Stimulated activated CD8-positive, alpha-beta memory T cell treated with anti-CD3 and anti-CD28 coated beads, Interleukin-7, amount 100 ng/mL, for 4 hours (primary cell): Measurements from ENCODE around the gene COL26A1.
A peak's percentile ranks its signal among the peaks of the same experiment; 100 is the strongest.

Source experiments
- DNase-seq, 2 donors: peaks; one replicate each; pipeline ENCODE4 v3.0.0-alpha.2; 2020; ENCODE audit warnings: low read depth in 2 of 2

Gene COL26A1

DNA sequence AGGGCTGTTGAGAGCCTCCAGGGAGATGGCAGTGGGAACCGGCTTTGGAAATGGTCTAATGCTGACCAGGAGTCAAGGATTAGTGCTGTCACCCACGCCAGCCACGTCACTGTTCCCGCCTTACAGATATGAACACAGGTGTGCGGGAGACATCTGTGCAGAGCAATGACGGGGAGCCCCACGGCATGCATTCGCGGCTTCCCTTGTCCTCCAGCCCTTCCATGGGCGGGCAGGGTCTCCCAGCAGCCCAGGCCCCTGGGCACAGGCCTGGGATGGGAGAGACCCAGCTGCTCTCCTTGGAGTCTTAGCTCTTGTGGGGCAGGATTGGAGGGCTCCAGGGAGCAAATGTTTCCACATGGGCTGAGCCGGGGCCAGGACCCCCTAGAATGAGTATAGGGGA is 172.2 kb downstream of the COL26A1 start:
- no peak for DNase-seq

DNA sequence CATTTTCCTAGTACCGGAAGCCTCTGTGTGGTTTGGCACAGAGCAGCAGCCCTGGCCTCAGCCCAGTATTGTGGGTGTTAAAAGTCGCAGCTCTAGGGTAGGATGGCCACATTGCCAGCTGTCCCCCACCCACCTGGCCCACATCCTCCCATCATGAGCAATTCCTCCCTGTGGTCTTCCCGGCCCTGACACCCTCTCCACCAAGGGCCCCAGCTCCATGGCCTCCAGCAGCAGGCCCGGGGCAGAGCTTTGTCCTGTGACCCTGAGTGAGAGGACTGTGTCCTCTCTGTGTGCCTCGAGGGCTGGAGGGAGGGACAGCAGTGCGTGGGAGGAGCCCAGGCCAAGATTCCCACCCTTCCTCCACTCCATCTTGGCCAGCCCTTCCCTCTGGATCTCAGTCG is 172.7 kb downstream of the COL26A1 start:
- no peak for DNase-seq

GRCh38 chr7:101536232-101536631 is 173.6 kb downstream of the COL26A1 start:
- no peak for DNase-seq

DNA sequence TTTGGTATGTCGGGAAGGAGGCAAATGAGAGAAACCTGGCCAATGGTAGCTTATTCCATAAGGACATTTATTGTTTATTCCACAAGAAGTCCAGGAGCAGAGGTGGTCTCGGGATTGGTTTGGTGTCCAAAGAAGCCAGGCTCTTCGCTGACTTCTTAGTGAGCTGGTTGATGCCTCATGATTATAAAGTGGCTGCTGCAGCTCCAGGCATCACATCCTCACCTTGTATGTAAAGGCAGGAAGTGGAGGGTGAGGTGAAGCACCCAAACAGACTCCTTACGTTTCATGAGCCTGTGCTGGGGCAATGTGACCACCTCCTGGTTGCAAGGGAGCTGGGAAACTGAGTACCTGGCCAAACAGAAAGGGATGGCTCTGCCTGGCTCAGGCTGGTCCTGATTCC is 174.0 kb downstream of the COL26A1 start:
- DNase-seq = no peak

GRCh38 chr7:101537205-101537604 is 174.5 kb downstream of the COL26A1 start:
- DNase-seq = no peak

DNA sequence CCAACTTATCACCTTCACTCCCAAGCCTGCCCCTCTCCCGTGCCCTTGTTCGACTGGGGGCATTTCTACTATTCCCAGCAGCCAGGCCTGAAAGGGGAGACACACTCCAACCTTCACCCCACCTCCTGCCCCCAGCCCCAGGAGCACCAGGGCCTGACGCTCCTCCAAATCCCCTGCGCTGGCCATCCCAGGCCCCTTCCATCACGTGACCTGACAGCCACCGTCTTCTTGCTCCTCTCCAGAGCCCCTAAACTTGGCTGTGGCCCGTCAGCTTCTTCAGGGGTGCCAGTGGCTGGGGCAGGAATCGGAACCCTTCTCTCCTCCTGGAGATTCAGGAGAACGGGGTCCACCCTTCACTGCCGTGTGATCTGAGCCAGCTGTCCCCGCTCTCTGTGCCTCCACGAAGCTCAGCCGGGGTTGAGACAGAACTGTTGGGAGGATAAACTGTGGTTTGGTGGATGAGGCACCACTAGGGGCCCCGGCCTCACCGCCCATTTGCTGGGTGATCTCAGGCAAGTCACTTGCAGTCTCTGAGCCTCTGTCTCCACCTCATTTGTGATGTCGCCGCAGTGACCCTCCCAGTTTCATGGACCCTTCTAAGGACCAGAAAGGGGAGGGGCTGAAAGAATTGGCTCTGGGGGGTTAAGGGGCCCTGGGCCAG is 175.4 kb downstream of the COL26A1 start:
- no peak for DNase-seq

- DNase-seq = peak; percentile 8 to 19
Observed at GRCh38 chr7:101538596-101539459, 176.2 kb downstream of the COL26A1 start.

GRCh38 chr7:101539784-101540183 is 177.1 kb downstream of the COL26A1 start:
- DNase-seq = no peak

GRCh38 chr7:101542527-101543241 is 180.0 kb downstream of the COL26A1 start:
- peak; percentile 40 to 55 for DNase-seq

DNA sequence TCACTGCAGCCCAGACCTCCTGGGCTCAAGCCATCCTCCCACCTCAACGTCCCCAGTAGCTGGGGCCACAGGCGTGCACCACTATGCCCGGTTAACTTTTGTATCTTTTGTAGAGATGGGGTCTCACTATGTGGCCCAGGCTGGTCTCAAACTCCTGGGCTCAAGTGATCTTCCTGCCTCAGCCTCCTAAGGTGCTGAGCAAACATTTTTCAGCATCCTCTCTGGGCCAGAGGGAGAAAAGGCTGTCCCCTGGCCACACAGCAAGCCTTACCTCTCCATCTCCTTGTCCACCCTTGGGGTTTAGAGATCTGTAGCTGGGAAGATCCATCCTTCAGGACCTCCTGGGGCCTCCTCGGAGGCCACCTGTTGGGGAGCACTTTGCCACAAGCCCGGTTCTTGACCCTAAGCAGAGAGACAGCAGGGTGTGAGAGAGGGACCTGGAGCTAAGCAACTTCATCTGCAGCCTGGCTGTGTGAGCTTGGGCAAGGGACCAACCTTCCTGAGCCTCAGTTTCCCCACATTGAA is 180.6 kb downstream of the COL26A1 start:
- no peak for DNase-seq

DNA sequence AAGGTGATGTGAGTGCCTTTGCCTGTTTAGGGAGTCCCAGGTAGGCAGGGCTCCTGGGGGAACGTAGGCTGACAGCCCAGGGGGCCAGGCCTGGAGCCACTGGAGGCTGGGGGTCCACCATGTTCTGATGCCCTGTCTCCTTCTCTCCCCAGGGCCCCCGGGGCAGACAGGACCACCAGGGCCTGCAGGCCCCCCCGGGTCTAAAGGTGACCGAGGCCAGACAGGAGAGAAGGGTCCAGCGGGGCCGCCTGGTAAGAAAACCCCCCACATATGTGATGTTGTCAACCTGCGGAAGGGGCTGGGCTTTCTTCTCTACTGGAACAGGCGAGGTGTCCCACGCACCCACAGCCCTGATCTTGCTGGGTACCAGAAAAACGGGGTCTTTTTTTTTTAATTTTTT is 181.2 kb downstream of the COL26A1 start:
- no peak for DNase-seq

DNA sequence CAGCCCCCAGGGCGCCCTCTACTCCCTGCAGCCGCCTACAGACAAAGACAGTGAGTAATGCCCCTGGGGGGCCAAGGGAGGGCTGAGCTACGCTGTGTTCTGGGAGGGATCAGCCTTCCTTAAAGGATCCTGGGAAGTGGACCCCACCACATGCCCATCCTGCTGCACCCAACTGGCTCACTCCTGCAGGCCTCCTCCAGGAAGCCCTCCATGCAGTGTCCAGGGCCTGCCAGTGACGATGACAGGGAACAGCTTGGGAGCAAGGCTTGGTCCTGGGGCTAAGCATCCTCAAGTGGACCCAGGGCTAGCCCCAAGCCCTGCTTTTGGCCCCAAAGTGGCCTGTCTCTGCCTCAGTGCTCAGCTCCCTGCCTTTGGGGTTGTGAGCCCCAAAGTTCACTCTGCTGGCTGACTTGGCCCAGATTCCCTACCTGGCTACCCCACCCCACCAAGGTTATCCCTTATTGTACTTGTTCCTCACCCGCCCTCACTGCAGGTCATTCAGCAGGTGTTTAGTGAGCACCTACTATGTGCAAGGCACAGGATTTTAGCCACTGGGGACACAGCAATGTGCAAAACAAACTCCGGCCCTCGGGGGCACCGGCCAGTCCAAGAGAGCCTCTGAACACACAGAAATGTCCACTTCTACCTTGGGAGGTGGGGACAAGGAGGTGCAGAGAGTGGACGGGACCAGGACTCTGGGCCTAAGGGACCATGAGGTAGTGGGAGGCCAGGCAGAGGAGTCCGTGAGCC is 182.9 kb downstream of the COL26A1 start:
- DNase-seq = no peak

GRCh38 chr7:101546308-101546936 is 183.7 kb downstream of the COL26A1 start:
- DNase-seq = no peak

DNA sequence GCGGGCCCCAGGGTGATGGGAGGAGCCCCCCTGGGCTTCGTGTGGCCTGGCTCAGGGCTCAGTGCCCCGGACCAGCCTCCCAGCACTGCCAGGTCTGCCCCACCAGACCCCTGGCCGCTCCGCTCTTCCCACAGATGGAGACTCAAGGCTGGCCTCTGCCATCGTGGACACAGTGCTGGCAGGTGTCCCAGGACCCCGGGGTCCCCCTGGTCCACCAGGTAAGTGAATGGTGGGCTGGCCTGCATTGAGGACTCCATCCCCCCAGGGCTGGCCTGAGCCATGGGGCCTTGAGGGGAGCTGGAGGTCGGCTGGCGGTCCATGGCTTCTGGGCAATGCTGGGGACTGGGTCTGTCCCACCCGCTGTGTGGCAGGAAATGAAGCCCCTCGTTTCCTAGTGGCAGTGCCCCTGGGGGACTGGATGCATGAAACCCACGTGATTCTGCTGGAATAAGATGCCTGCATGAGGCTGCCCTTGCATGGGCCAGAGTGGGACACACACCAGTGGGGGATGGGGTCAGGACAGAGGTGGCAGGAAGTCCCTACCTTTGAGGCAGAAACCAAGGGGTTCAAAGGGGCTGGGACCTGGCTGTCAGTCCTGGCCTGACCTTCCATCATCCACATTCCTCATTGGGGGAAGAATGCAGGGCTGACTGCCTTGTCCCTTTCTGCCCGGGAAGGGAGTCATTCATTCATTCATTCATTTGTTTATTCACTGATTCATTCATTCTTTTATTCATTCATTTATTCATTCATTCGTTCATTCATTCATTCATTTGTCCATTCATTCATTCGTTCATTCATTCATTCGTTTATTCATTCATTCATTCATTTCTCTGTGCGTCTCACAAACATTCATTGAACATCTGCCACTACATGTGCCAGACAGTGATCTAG is 184.6 kb downstream of the COL26A1 start:
- no peak for DNase-seq

DNA sequence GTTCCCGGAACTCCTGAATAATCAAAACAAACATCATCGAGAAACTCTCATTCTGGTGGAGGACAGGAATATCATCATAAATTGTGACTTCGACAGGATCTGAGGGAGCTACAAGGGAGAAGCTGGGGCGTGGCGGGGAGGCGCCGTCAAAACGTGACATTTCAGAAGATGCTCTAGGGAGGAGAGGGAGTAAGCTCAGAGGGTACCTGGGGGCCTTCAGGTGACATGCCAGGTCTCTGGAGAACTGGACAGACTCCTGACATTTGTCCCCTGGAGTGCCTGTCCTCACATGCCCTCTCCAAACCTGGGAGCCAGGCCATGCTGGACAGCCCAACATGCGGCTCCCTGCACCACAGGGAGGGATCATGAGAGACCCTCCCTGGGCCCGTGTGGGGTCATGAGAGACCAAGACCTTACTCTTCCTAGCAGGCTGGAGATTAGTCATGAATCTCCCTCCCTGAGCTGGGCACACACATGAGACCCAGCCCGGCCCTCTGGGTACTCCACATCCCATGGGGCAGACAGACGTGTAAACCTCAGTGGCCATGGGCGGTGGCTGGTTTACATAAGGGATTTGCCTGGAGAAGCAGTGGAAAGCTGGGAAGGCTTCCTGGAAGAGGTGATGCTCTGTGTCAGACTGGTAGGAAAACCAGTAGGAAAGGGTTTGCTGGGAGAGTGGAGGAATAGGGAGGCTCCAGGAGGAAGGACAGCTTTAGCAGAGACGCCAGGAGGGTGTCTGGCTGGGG is 185.4 kb downstream of the COL26A1 start:
- no peak for DNase-seq

GRCh38 chr7:101549734-101550133 is 187.1 kb downstream of the COL26A1 start:
- DNase-seq = no peak

- DNase-seq = no peak
Observed at GRCh38 chr7:101550641-101551541, 188.2 kb downstream of the COL26A1 start.

GRCh38 chr7:101553018-101553770 is 190.5 kb downstream of the COL26A1 start:
- no peak for DNase-seq
